HCT116 (cell line): Measurements from ENCODE around the gene RTTN. TPM values are rescaled to one million over a fixed set of nuclear protein-coding genes. Genes with fewer than 3 reads are reported as not detected.

Source experiments
- ATAC-seq: fragments of 200-7000 bp; cut with Tn5 transposase; 2 replicates; pipeline ENCODE4 v1.9.1; 2020; ENCODE audit warnings: mild to moderate bottlenecking, moderate library complexity
- BruUV-seq: library from RNA; stranded (reverse); fragments of 400-500 nt; replicated peaks from 2 replicates; lab custom pipeline; 2021; lab: Mats Ljungman, UMichigan
- CTCF ChIA-PET: fragments of 300-600 bp; sonication (Branson Sonifier 250); formaldehyde crosslinking; loops from one replicate; lab custom pipeline; 2021; ENCODE audit warnings: antibody characterized with exemption; lab: Charles Lee
- POLR2A ChIA-PET: fragments of 300-600, 350-600 bp; sonication (Branson Sonifier 250); formaldehyde crosslinking; loops from one replicate; lab custom pipeline; 2021; ENCODE audit warnings: antibody characterized with exemption; lab: Charles Lee
- RAD21 ChIA-PET, 2 experiments: fragments of 300-600 bp; sonication (Branson Sonifier 250); formaldehyde crosslinking; loops; one replicate each; lab custom pipeline; 2023; ENCODE audit warnings: low total read pairs in 2 of 2; ENCODE audit not compliant: uncharacterized antibody in 2 of 2, unreplicated experiment in 2 of 2, low non-redundant PET in 1 of 2; lab: Charles Lee
- DNase-seq: peaks from one replicate; pipeline ENCODE4 v3.0.0-alpha.2; 2010; ENCODE audit warnings: low read depth, low spot score
- H2AFZ ChIP-seq: fragments of 200-600 bp; shearing (Covaris generic), sonication (generic); 2 replicates; pipeline ENCODE4 v1.6.1; 2017; ENCODE audit warnings: low read depth, mixed run types, mixed read lengths, antibody characterized with exemption, low read length; ENCODE audit not compliant: poor library complexity, severe bottlenecking
- H3K27ac ChIP-seq: 2 replicates; pipeline ENCODE4 v1.5.1; 2012; ENCODE audit warnings: low read depth, low read length
- H3K27me3 ChIP-seq: fragments of 200-600 bp; sonication (generic); 2 replicates; pipeline ENCODE4 v1.6.1; 2016; ENCODE audit warnings: mixed run types, low read length, mixed read lengths; ENCODE audit not compliant: insufficient read depth
- H3K36me3 ChIP-seq, 2 experiments: fragments of 200-500 bp in 1 of 2; fragments of 200-600 bp in 1 of 2; sonication (Bioruptor generic) in 1 of 2; sonication (generic) in 1 of 2; 2 replicates each; pipeline versions ENCODE4 v1.5.1 to v1.6.1; 2014 to 2016; ENCODE audit warnings: low read length in 2 of 2, inconsistent platforms in 1 of 2, mixed read lengths in 1 of 2, mixed run types in 1 of 2; ENCODE audit not compliant: insufficient read depth in 2 of 2, control insufficient read depth in 1 of 2
- H3K4me1 ChIP-seq, 2 experiments: fragments of 200-600 bp in 1 of 2; sonication (generic) in 1 of 2; 2 replicates each; pipeline versions ENCODE4 v1.5.1 to v1.6.1; 2012 to 2017; ENCODE audit warnings: low read length in 2 of 2, inconsistent platforms in 1 of 2, mild to moderate bottlenecking in 1 of 2, mixed read lengths in 1 of 2, mixed run types in 1 of 2, moderate library complexity in 1 of 2; ENCODE audit not compliant: insufficient read depth in 2 of 2, control insufficient read depth in 1 of 2
- H3K4me2 ChIP-seq: fragments of 200-600 bp; sonication (generic); 2 replicates; pipeline ENCODE4 v1.6.1; 2017; ENCODE audit warnings: mixed run types, low read length, mixed read lengths
- H3K4me3 ChIP-seq, 2 experiments: fragments of 200-600 bp in 1 of 2; sonication (generic) in 1 of 2; replicated peaks in 1 of 2; 2 replicates each; pipeline ENCODE4 v1.5.1; 2011 to 2016; ENCODE audit warnings: low read length in 2 of 2, control low read depth in 1 of 2, low read depth in 1 of 2, mild to moderate bottlenecking in 1 of 2, mixed read lengths in 1 of 2, mixed run types in 1 of 2
- H3K79me2 ChIP-seq: fragments of 200-600 bp; sonication (generic); 2 replicates; pipeline ENCODE4 v1.6.1; 2017; ENCODE audit warnings: mild to moderate bottlenecking, mixed run types, low read length, moderate library complexity, mixed read lengths; ENCODE audit not compliant: insufficient read depth
- H3K9ac ChIP-seq: fragments of 200-600 bp; sonication (generic); 2 replicates; pipeline ENCODE4 v1.6.1; 2016; ENCODE audit warnings: low read length, mixed read lengths
- H3K9me2 ChIP-seq: fragments of 200-600 bp; sonication (generic), shearing (Covaris generic); 2 replicates; pipeline ENCODE4 v1.6.1; 2017; ENCODE audit warnings: mixed run types, mild to moderate bottlenecking, moderate library complexity; ENCODE audit not compliant: insufficient read depth
- H3K9me3 ChIP-seq, 2 experiments: fragments of 200-500 bp in 1 of 2; fragments of 200-600 bp in 1 of 2; sonication (Bioruptor generic) in 1 of 2; sonication (generic) in 1 of 2; 2 replicates each; pipeline ENCODE4 v1.6.1; 2014 to 2017; ENCODE audit warnings: low read length in 2 of 2, mixed read lengths in 2 of 2, inconsistent platforms in 1 of 2, low read depth in 1 of 2, mild to moderate bottlenecking in 1 of 2, mixed run types in 1 of 2, moderate library complexity in 1 of 2; ENCODE audit not compliant: control insufficient read depth in 1 of 2, insufficient read depth in 1 of 2
- H4K20me1 ChIP-seq: fragments of 200-600 bp; sonication (generic), shearing (Covaris generic); 2 replicates; pipeline ENCODE4 v1.6.1; 2017; ENCODE audit warnings: mixed run types, mild to moderate bottlenecking, moderate library complexity; ENCODE audit not compliant: insufficient read depth
- ATF3 ChIP-seq: IDR thresholded peaks from 2 replicates; pipeline ENCODE4 v1.6.1; 2012
- CTCF ChIP-seq, 3 experiments: fragments of 200-600 bp in 1 of 3; sonication (generic) in 1 of 3; IDR thresholded peaks in 2 of 3; conservative IDR thresholded peaks in 1 of 3; 2 replicates each; pipeline ENCODE4 v1.5.1; 2012 to 2017; ENCODE audit warnings: low read depth in 2 of 3, low read length in 2 of 3, antibody characterized with exemption in 1 of 3, borderline replicate concordance in 1 of 3, control low read depth in 1 of 3, mild to moderate bottlenecking in 1 of 3, mixed read lengths in 1 of 3, mixed run types in 1 of 3, moderate library complexity in 1 of 3; ENCODE audit not compliant: insufficient read depth in 1 of 3
- EGR1 ChIP-seq: IDR thresholded peaks from 2 replicates; pipeline ENCODE4 v1.6.1; 2012; ENCODE audit warnings: low read depth
- ELF1 ChIP-seq: IDR thresholded peaks from 2 replicates; pipeline ENCODE4 v1.6.1; 2012; ENCODE audit warnings: low read depth, borderline replicate concordance
- EZH2 ChIP-seq: fragments of 200-600 bp; sonication (generic); IDR thresholded peaks from 2 replicates; pipeline ENCODE4 v1.6.1; 2017; ENCODE audit warnings: antibody characterized with exemption, mixed run types
- EZH2phosphoT487 ChIP-seq: fragments of 200-600 bp; IDR thresholded peaks from 2 replicates; pipeline ENCODE4 v1.6.1; 2018; ENCODE audit warnings: antibody characterized with exemption, borderline replicate concordance
- JUND ChIP-seq: IDR thresholded peaks from 2 replicates; pipeline ENCODE4 v1.6.1; 2012
- MAX ChIP-seq: IDR thresholded peaks from 2 replicates; pipeline ENCODE4 v1.6.1; 2012
- POLR2A ChIP-seq: IDR thresholded peaks from 2 replicates; pipeline ENCODE4 v1.7.0; 2011; ENCODE audit warnings: borderline replicate concordance; ENCODE audit not compliant: insufficient read depth, insufficient read length; ENCODE audit errors: extremely low read depth
- RAD21 ChIP-seq: IDR thresholded peaks from 2 replicates; pipeline ENCODE4 v1.6.1; 2012; ENCODE audit warnings: low read depth, mild to moderate bottlenecking
- SIN3A ChIP-seq: IDR thresholded peaks from 2 replicates; pipeline ENCODE4 v1.6.1; 2012; ENCODE audit warnings: low read depth
- SP1 ChIP-seq: IDR thresholded peaks from 2 replicates; pipeline ENCODE4 v1.6.1; 2012; ENCODE audit warnings: low read depth
- SRF ChIP-seq: IDR thresholded peaks from 2 replicates; pipeline ENCODE4 v1.6.1; 2012; ENCODE audit warnings: low read depth
- TCF7L2 ChIP-seq: IDR thresholded peaks from 2 replicates; pipeline ENCODE4 v1.7.0; 2011; ENCODE audit warnings: borderline replicate concordance, inconsistent platforms; ENCODE audit not compliant: insufficient read depth, insufficient read length; ENCODE audit errors: extremely low read depth
- ZBTB33 ChIP-seq: IDR thresholded peaks from 2 replicates; pipeline ENCODE4 v1.6.1; 2011; ENCODE audit warnings: mild to moderate bottlenecking, low read length, moderate library complexity; ENCODE audit not compliant: insufficient replicate concordance; ENCODE audit errors: extremely low read depth
- ZNF274 ChIP-seq: fragments of 200-500 bp; sonication (Bioruptor generic); IDR thresholded peaks from 2 replicates; pipeline ENCODE4 v1.6.1; 2014; ENCODE audit warnings: mild to moderate bottlenecking, low read depth, low read length, inconsistent platforms
- intact Hi-C: fragments of 100-400 bp; cut with micrococcal nuclease; formaldehyde crosslinking; loops from 2 replicates; pipeline ENCODE4 v1.10.0; 2022
- total RNA-seq: library from RNA; stranded (reverse); gene quantifications from one replicate; pipeline ENCODE4 v1.2.1, GENCODE V29; 2021; ENCODE audit not compliant: unreplicated experiment

Gene RTTN
- total RNA-seq, 1 experiment from 2014 or later = 41.2 TPM

GRCh38 chr18:70121842-70122241, 83.6 kb downstream of the RTTN start:
- H3K9ac ChIP-seq = no peak overlapping the region
- intact Hi-C loops = no loop called here
- ChIA-PET RAD21 (no interaction called here), CTCF (no interaction called here), POLR2A (no interaction called here)
- no peak overlapping the region for H3K4me2 ChIP-seq
- no TSS peak for BruUV-seq
- TF ChIP-seq SIN3A = no peak
- TF ChIP-seq ZBTB33 = no peak
- no peak for TF ChIP-seq POLR2A
- TF ChIP-seq MAX = no peak
- no peak for TF ChIP-seq EZH2
- TF ChIP-seq ELF1 = no peak
- no peak for TF ChIP-seq ZNF274
- TF ChIP-seq ATF3 = no peak
- TF ChIP-seq RAD21 = no peak
- no peak for TF ChIP-seq SP1
- no peak for TF ChIP-seq SRF
- TF ChIP-seq TCF7L2 = no peak
- no peak for TF ChIP-seq JUND
- no peak for TF ChIP-seq EZH2phosphoT487
- no peak for TF ChIP-seq CTCF (IDR thresholded peaks at IDR 0.05 in 2 of 3, conservative IDR thresholded peaks at IDR 0.05 in 1 of 3; ENCODE audit: borderline replicate concordance in 1 of 3, insufficient read depth in 1 of 3, low read depth in 2 of 3, low read length in 2 of 3)
- TF ChIP-seq EGR1 = no peak
- no peaks in the 10 kb centered on the region for H3K9me2 ChIP-seq
- H2AFZ ChIP-seq = no peak overlapping the region
- peaks cover 4 to 14% of the 10 kb centered on the region in 2 experiments; a peak in 3 of 4 replicates for H3K36me3 ChIP-seq
- DNase-seq = no peak
- H3K79me2 ChIP-seq = peaks cover 7% of the 10 kb centered on the region; the same call in 1 of the 2 replicates
- ATAC-seq = no peak
- no peak overlapping the region for H3K4me3 ChIP-seq
- no peaks in the 10 kb centered on the region for H3K27me3 ChIP-seq
- H4K20me1 ChIP-seq = no peaks in the 10 kb centered on the region
- no peaks in the 10 kb centered on the region for H3K9me3 ChIP-seq
- no peak overlapping the region for H3K27ac ChIP-seq
- no peaks in the 10 kb centered on the region for H3K4me1 ChIP-seq
